T-helper 2 cell treated with Interferon-gamma antibody and Interleukin-4, amounts not matched to agents 100 ng/mL and 5 ng/mL, for 36 hours (primary cell): ENCODE measurements around the gene BNC2. TPM values are rescaled to one million over a fixed set of nuclear protein-coding genes. Genes with fewer than 3 reads are reported as not detected.

Experiments used
- intact Hi-C: fragments of 100-400 bp; cut with micrococcal nuclease; formaldehyde crosslinking; loops from one replicate; pipeline ENCODE4 v1.15.1; 2023
- total RNA-seq: library from RNA; stranded (reverse); gene quantifications from 2 replicates; pipeline ENCODE4 v1.2.3, GENCODE V29; 2022

BNC2 gene
- total RNA-seq, 1 donor from 2014 or later, result not detected

DNA sequence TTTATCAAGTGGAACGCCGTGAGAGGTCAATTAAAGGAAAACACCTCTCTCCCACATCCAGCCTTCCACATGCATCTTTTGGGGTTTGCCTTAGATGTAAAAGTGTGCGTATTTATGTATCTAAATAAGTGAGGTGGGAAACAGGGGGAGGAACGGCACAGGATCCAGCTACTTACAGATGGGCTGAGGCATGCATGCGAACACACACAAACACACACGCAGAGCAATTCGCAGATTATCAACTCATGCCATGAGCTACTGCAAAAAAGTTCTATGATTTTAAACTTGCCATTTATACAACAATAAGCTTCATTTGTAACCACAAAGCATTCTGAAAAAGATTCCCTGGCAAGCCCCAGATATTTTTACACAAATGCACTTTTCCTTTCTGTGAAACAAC, 242.1 kb downstream of the BNC2 start:
- intact Hi-C loops, result no loop called here

DNA sequence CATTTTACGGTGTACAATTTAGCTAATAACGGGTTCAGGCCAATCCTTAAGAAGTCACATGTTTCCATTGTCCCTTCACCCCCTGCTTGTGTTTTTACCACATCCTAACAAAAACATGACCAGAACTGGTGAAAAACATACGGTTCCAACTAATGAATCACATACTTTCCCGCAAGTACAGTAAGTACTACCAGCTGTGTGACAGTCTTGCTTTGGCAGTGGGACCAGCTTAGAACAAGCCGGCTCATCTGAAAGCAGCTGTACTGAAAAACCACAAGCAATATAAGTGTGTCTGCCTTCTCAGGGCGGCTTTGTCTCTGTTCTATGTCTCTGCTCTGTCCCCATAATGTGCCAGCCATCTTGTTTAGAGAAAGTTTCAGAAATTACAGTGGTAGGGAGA, 242.5 kb downstream of the BNC2 start:
- intact Hi-C loops, result no loop called here

DNA sequence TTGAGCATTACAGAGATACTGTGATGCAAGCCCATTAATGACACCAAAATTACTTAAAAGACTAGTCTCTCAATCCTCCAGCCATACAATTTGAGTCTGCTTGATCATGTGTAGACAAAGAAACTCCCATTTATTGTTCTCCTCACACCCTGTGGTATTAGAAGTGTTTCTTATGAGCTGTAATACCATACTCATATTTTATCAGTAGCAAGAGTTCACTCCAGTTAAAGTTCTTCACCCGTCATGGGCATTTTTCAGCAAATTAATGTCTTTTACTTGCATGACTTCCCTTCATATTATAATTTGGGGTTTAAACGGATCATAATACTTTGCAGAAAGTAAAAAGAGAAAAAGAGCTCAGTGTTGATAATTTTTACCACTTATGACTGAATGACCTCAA, 242.9 kb downstream of the BNC2 start:
- intact Hi-C loops, result no loop called here

DNA sequence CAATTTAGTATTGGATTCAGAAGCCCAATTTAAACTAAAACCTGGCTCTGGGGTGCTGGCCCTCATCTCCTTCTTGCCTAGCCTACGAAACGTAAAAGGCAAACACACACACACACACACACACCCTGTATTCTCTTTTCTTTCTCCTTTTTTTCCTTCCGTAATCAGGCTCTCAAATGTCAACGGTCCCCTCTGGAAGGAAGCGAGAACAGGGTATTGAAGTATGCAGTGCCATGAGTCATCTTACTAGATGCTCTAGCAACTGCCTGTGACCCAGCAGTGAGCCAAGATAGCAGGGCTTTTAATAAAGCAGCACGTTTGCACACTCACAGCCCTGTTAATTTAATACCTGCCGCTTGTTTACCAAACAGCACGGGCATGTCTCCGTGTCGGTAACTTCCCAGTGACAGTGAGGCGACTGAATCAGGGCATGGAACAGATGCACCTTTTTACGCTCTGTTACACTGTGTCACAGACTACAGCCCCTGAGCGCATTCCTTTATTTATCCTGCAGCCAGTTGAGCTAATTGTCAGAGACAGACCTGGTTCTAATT, 243.8 kb downstream of the BNC2 start:
- intact Hi-C loops, result no loop called here

DNA sequence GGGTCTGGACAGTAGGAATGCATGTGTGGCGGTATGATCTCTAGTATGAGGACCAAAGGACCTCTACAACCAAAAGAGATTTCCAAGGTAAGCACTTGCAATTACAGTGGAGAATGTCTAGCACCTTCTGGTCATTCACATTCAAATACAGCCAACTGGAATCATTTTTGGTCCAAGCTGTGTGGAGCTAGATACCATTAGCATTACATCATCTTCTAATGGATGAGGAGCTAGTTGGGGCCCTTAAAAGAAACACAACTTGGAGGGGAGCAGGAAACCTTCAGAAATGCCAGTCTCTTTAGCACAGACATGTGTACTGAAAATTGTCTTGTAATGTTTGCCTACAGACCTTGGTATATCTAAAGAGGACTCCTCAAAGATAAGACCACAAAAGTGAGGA, 244.7 kb downstream of the BNC2 start:
- intact Hi-C loops, result no loop called here

DNA sequence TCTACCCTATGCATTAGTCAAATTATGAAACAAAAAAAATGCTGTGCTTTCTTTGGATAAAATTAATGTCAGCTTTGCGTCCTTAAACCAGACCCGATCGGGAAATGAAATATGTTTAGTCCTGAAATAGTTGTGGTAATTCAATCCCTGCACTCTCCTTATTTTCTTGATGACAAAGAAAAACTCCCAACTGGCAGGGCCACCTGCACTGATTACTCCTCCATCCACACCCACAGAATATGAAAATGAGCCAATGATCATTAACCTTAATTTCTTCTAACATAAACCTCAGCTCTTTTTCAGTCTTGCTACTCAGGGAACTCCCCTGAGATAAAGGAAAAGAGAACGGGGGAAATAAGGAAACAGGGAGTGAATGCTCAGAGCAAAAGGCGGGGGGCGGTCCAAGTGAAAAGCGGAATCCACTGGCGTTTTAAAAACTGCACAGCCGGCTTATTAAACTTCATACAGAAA, 245.3 kb downstream of the BNC2 start:
- intact Hi-C loops, result no loop called here

- intact Hi-C loops, result no loop called here
Measured at GRCh38 chr9:16624744-16625117, 245.7 kb downstream of the BNC2 start.

GRCh38 chr9:16623989-16624743, 246.3 kb downstream of the BNC2 start:
- intact Hi-C loops, result no loop called here

GRCh38 chr9:16622541-16622940, 247.9 kb downstream of the BNC2 start:
- intact Hi-C loops, result no loop called here

DNA sequence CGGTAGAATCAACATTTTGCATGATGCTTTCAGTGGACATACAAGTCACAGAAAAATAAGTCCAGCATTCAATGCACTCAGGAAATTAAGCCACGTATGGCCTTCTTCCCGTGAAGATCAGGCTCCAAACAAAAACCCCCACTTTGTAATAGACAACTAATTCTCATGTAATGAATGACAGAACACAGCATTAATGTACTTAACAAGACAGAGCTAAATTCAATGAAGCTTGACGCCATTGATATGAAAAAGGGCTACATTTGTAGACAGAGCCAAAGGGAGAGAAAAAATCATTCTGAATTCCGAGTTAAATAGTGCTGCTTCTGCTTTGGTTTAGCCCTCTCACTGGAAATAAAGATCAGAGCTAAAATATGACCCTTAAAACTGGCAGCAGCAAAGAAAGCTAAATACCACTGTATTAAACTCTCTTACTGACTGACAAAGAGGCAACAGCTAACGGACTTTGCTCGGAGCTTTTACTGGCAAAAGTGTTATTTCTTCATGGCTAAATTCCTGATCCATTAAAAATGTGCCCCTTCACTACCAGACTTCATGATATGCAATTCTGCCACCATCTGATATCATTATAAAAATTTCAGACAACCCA, 250.5 kb downstream of the BNC2 start:
- intact Hi-C loops, result no loop called here

- intact Hi-C loops, result no loop called here
Measured at GRCh38 chr9:16619402-16619801, 251.1 kb downstream of the BNC2 start.

GRCh38 chr9:16618524-16618923, 251.9 kb downstream of the BNC2 start:
- intact Hi-C loops, result no loop called here

GRCh38 chr9:16616686-16617085, 253.8 kb downstream of the BNC2 start:
- intact Hi-C loops, result no loop called here

- intact Hi-C loops, result no loop called here
Measured at GRCh38 chr9:16615451-16615850, 255.0 kb downstream of the BNC2 start.

DNA sequence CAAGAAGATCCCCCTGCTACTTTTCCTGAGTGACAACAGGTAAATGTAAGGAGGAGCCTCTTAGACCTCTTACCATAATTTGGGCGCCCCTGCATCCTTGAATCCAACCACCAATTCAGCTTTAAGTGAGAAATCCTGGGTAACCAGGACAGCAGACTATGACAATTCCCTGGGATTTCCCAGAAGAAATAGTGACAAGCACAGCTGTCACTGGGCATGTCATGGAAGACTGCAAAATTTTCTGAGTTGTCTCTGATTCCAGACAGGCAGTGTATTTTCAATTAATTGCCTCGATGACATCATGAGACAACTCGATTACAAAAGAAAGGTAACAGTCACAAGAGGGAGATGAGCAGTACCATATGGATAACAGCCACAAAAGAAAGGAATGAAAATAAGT, 256.9 kb downstream of the BNC2 start:
- intact Hi-C loops, result no loop called here

- intact Hi-C loops, result no loop called here
Measured at GRCh38 chr9:16613051-16613450, 257.4 kb downstream of the BNC2 start.

GRCh38 chr9:16612627-16613026, 257.8 kb downstream of the BNC2 start:
- intact Hi-C loops, result no loop called here

DNA sequence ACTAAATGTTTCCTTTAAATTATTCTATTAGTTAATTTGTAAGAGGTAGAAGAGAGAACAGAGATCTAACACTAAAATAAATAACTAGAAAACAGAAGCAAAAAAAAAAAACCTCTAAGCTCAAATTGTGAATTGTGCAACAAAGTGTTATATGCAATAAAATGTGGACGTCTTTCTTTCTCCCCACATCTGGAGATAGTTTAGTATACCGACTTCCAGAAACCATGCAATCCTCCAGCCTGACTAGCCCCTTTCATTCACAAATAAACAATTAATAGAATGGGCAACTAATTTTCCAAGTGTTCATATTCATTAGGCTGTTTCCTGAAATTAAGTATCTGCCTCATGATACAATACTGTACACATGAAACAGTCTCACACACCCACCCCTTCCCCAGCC, 258.5 kb downstream of the BNC2 start:
- intact Hi-C loops, result no loop called here

- intact Hi-C loops, result no loop called here
Measured at GRCh38 chr9:16611001-16611400, 259.5 kb downstream of the BNC2 start.

- intact Hi-C loops, result no loop called here
Measured at GRCh38 chr9:16610538-16610937, 259.9 kb downstream of the BNC2 start.

- intact Hi-C loops, result no loop called here
Measured at GRCh38 chr9:16608906-16609305, 261.6 kb downstream of the BNC2 start.

DNA sequence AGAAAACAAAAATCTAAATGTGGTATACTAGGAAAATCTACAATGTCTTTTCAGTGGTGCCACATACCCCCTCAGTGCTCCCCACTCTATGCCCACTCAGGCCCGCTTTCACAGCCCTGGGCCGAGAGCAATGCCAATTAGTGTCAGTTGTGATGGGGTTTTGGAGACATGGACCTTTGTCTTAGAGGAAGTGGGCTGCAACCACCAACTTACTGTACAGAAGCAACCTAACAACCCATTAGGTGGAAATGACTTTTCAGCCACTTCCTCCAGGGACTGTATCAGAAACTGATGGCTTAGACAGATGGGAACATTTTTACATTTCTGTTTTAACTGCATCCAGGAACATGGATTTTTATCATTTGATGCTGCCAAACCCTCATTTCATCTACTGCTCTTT, 268.0 kb downstream of the BNC2 start:
- intact Hi-C loops, result no loop called here

- intact Hi-C loops, result no loop called here
Measured at GRCh38 chr9:16601991-16602390, 268.5 kb downstream of the BNC2 start.
